Activated CD4-positive, alpha-beta T cell treated with anti-CD3 and anti-CD28 coated beads, Interleukin-2, amount 50 U/mL, for 1 hour (primary cell): Measurements from ENCODE around the gene MAD1L1.
A peak's percentile ranks its signal among the peaks of the same experiment; 100 is the strongest.

Experiments
- DNase-seq: peaks from one replicate; pipeline ENCODE4 v3.0.0-alpha.2; 2020

MAD1L1 gene

DNA sequence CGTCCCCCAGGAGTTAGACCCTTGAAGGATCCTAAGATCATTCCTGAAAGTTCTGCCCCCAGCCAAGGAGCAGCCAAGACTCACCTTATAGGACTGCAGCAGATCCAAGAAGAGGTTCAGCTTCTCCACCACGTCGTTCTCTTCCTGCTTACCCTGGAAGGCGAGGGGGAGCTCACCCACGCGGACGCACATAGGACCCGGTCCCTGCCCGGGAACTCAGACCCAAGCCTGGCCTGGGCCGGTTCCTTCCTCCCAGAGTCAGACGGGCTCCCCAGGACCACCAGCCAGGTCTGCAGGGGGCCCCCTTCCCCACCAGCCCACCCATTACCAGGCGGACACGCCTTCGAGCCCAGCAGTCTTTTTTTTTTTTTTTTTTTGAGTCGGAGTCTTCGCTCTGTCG is 24.9 kb upstream of the MAD1L1 start:
- DNase-seq: no peak

- no peak for DNase-seq
These were observed 24.4 kb upstream of the MAD1L1 start for GRCh38 chr7:2257046-2257551.

DNA sequence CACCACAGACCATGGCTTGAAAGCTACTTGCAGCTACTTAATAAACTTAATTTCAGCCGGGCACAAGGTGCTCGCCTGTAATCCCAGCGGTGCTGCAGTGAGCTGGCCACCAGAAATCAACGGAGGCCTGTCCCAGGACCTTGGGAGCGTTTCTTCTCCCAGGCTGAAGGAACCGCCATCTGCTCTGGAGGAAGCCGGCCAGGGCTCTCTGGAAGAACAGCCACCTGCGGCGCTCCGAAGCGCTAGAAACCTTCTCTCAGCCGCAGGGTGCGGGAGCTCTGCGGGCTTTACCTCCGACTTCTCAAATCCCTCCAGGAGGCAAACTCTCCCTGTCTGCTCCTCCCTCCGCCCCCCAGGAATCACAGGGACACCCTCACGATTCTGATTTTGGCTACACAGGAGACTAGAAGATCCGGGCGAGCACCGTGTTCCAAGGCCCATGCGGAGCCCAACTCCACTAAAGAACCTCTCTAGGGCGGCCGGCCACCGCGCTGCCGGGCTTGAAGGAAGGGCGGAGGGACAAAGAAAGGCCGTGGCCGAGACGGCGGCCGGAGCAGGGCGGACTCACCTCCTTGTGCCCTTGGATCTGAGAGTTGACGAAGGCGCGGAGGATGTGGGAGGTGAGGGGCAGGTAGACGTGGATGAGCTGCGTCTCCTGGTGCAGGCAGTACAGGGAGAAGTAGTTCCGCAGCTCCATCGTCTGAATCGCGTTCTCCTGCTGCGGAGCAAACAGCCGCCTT is 23.7 kb upstream of the MAD1L1 start:
- no peak for DNase-seq

GRCh38 chr7:2255145-2256139 is 22.7 kb upstream of the MAD1L1 start:
- no peak for DNase-seq

- DNase-seq: no peak
These were observed 21.8 kb upstream of the MAD1L1 start for GRCh38 chr7:2254429-2255144.

GRCh38 chr7:2253525-2254244 is 20.9 kb upstream of the MAD1L1 start:
- DNase-seq: no peak

GRCh38 chr7:2253021-2253420 is 20.3 kb upstream of the MAD1L1 start:
- DNase-seq: no peak

GRCh38 chr7:2251841-2252771 is 19.4 kb upstream of the MAD1L1 start:
- DNase-seq: no peak

DNA sequence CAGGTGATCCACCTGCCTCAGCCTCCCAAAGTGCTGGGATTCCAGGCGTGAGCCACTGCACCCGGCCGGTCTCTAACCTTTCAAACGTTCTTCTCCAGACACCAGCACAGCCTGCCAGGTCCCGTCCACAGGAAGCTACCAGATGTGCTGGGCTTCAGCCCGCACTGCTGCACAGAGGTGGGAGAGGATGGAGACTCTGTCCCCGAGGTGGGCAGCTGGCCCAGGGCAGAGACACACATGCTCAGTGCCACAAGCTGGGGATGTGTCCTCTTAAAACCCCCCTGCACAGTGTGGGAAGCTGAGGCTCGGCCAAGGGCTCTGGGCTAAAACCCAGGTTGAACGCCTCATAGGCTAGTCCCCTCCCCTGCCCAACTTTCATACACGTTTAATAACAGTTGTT is 18.6 kb upstream of the MAD1L1 start:
- DNase-seq: no peak

- no peak for DNase-seq
These were observed 17.1 kb upstream of the MAD1L1 start for GRCh38 chr7:2249744-2250323.

DNA sequence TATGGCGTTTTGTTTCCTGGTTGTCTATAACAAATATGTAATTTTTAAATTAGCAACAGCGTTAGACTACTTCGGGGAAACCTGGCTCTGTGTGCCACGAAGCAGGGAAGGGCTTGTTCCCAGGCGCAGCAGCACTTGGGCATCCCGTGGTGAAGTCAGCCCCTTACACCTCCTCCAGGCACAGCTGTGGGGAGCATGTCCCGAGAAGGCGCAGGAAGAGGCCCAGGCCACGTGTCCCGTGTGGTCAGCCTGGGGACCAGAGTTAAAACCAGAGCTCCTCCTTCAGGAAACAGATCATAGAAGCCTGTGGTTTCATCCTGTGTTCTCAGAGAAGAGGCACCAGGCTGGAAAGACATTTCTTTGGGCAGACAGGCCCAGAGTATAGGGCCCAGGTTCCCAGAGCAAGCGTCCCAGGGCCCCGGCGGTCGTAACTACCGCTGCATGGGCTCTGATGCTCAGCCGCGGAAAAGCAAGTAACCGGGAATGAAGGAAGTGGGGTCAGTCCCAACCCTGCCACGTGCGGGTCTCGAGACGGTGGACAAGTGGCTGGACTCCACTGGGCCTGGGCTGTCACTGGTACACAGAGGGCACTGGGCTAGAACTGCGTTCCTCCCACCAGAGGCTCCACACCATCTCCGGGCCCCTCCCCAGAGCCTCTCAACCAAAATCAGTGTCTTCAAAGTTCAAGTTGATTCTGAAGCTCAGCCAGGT is 16.4 kb upstream of the MAD1L1 start:
- DNase-seq: no peak

- DNase-seq: peak; percentile 8
These were observed 14.6 kb upstream of the MAD1L1 start for GRCh38 chr7:2247141-2247995.

DNA sequence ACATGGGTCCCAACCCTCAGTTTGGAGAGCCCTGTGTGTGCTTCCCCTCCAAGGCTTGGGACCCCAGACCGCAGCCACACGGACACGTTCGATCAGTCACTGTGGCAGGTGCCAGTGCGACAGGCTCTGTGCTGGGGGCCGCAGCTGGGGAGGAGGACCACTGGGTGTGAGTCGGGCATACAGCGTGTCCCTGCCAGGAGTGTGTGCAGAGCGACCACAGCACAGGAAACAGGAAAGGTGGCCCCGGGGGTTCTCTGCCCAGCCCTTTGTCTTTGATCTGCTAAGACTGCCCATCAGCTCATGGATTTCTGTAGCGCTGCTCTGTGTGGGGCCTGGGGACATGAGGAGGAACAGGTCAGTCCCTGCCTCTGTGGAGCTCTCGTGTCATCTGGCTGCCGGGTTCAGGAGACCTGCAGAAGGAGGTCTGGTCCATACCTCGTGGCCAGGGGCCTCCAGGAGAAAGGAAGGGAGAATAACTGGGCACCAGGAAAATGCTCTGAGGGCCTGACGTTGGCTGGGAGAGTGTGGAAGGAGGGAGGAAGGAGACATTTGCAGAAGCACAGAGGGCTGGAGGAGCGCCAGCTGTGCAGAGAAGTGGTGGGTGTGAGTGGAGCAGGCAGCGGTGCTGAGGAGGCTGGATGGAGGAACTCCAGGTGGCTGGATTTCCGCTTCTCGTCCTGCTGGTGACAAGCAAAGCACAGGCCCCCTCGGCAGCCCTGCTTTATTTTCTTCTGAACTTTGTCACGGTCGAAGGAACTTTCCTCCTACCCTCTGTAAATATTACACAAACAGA is 13.3 kb upstream of the MAD1L1 start:
- DNase-seq: no peak

DNA sequence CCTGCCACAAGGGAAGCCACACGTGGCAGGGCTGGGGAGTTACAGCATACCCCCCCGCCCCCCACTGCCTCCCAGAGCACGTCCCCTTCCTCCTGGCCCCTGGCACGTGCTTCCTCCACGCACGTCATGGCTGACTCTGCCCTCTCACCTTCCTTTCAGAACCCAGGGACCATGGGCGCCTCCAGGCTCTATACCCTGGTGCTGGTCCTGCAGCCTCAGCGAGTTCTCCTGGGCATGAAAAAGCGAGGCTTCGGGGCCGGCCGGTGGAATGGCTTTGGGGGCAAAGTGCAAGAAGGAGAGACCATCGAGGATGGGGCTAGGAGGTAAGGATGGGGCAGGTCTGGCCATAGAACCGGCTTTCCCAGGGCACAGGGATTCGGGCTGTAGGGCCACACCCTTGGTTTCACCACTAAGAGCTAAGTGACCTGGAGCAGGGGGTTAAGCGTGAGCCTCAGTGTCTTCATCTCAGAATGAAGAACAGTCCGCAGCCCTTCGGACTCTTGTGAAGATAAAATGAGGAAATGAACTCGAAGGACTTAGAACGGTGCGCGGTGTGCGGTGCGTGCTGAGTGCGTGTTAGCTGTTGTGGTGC is 11.8 kb upstream of the MAD1L1 start:
- no peak for DNase-seq

- no peak for DNase-seq
These were observed 10.7 kb upstream of the MAD1L1 start for GRCh38 chr7:2243458-2243857.

- DNase-seq: no peak
These were observed 10.0 kb upstream of the MAD1L1 start for GRCh38 chr7:2242541-2243429.
